Activated CD8-positive, alpha-beta T cell treated with anti-CD3 and anti-CD28 coated beads for 36 hours (primary cell): Measurements from ENCODE around the gene ATP13A1. TPM values are rescaled to one million over a fixed set of nuclear protein-coding genes. Genes with fewer than 3 reads are reported as not detected.
"Not testable (repeated sequence)": the region's sequence is repeated elsewhere in the genome, so short reads cannot be mapped to it uniquely, and the experiment has no call there.

ENCODE experiments used
- ATAC-seq: fragments of 200-7000 bp; cut with Tn5 transposase; one replicate; pipeline ENCODE4 v1.10.0; 2021; ENCODE audit warnings: mild to moderate bottlenecking, moderate library complexity
- CTCF ChIA-PET: fragments of 350-600 bp; sonication (Branson Sonifier 250); formaldehyde crosslinking; loops from one replicate; lab custom pipeline; 2021; ENCODE audit warnings: antibody characterized with exemption; lab: Charles Lee
- POLR2A ChIA-PET: fragments of 350-600 bp; sonication (Branson Sonifier 250); formaldehyde crosslinking; loops from one replicate; lab custom pipeline; 2021; ENCODE audit warnings: antibody characterized with exemption; lab: Charles Lee
- DNase-seq: peaks from one replicate; pipeline ENCODE4 v3.0.0-alpha.2; 2020
- H3K27ac Mint-ChIP-seq: one replicate; pipeline ENCODE4 v1.8.0; 2021; ENCODE audit warnings: mild to moderate bottlenecking, mixed read lengths
- H3K27me3 Mint-ChIP-seq: one replicate; pipeline ENCODE4 v1.8.0; 2021; ENCODE audit warnings: mixed read lengths
- H3K36me3 Mint-ChIP-seq: one replicate; pipeline ENCODE4 v1.8.0; 2021; ENCODE audit warnings: low read depth, mixed read lengths
- H3K4me1 Mint-ChIP-seq: one replicate; pipeline ENCODE4 v1.8.0; 2021; ENCODE audit warnings: low read depth, mixed read lengths
- H3K4me3 Mint-ChIP-seq: one replicate; pipeline ENCODE4 v1.8.0; 2021; ENCODE audit warnings: mild to moderate bottlenecking, moderate library complexity, mixed read lengths
- H3K9me3 Mint-ChIP-seq: one replicate; pipeline ENCODE4 v1.8.0; 2021; ENCODE audit warnings: mixed read lengths
- CTCF ChIP-seq: fragments of 200-600 bp; IDR thresholded peaks from one replicate; pipeline ENCODE4 v1.8.0; 2022; ENCODE audit warnings: antibody characterized with exemption, mild to moderate bottlenecking
- intact Hi-C: fragments of 100-400 bp; cut with micrococcal nuclease; formaldehyde crosslinking; loops from one replicate; pipeline ENCODE4 v1.10.0; 2022
- total RNA-seq, 2 experiments: library from RNA; stranded (reverse); gene quantifications; one replicate each; pipeline ENCODE4 v1.2.3, GENCODE V29; 2021

Gene ATP13A1
- total RNA-seq, 2 experiments from 2014 or later: 52.4 to 53.1 TPM

GRCh38 chr19:19674315-19674714 is 10.8 kb upstream of the ATP13A1 start:
- H3K36me3 Mint-ChIP-seq: peaks cover 96% of the 10 kb centered on the region
- POLR2A ChIA-PET: no interaction called here
- TF ChIP-seq CTCF: no peak
- CTCF ChIA-PET: no interaction called here
- H3K4me3 Mint-ChIP-seq: no peak overlapping the region
- ATAC-seq (no peak), DNase-seq (no peak)
- no peaks in the 10 kb centered on the region for H3K27me3 Mint-ChIP-seq
- peaks cover 35% of the 10 kb centered on the region for H3K4me1 Mint-ChIP-seq
- H3K27ac Mint-ChIP-seq: peak overlapping the region; percentile 61
- H3K9me3 Mint-ChIP-seq: peaks cover 43% of the 10 kb centered on the region
- intact Hi-C loops: no loop called here

GRCh38 chr19:19672816-19673215 is 9.3 kb upstream of the ATP13A1 start:
- ATAC-seq (no peak), DNase-seq (no peak)
- POLR2A ChIA-PET: interaction anchor here (0.9 to 1.1 kb wide), 2 partner anchors 12 to 59 kb away, joined by 3 to 6 read pairs; no protein-coding TSS in a partner anchor
- no peak for TF ChIP-seq CTCF
- Mint-ChIP-seq H3K9me3 (peaks cover 33% of the 10 kb centered on the region), H3K4me1 (peaks cover 37% of the 10 kb centered on the region), H3K4me3 (no peak overlapping the region), H3K27me3 (no peaks in the 10 kb centered on the region), H3K27ac (no peak overlapping the region), H3K36me3 (peaks cover 83% of the 10 kb centered on the region)
- intact Hi-C loops: no loop called here
- CTCF ChIA-PET: interaction anchor here (1.5 kb wide), 1 partner anchor 140 kb away, joined by 3 read pairs; no protein-coding TSS in a partner anchor

GRCh38 chr19:19670070-19670551 is 6.6 kb upstream of the ATP13A1 start:
- CTCF ChIA-PET: no interaction called here
- ATAC-seq (no peak), DNase-seq (peak; percentile 23)
- TF ChIP-seq CTCF: no peak
- peaks cover 13% of the 10 kb centered on the region for H3K9me3 Mint-ChIP-seq
- H3K36me3 Mint-ChIP-seq: peaks cover 66% of the 10 kb centered on the region
- H3K27me3 Mint-ChIP-seq: no peaks in the 10 kb centered on the region
- H3K4me3 Mint-ChIP-seq: peak overlapping the region; percentile 78
- H3K27ac Mint-ChIP-seq: peak overlapping the region; percentile 94
- intact Hi-C loops: no loop called here
- POLR2A ChIA-PET: interaction anchor here (0.9 to 3.5 kb wide), 9 partner anchors 16 to 198 kb away, joined by 3 to 18 read pairs (median 3); partner anchors contain the start of genes NDUFA13, TSSK6, ZNF253 and ZNF506
- H3K4me1 Mint-ChIP-seq: peaks cover 31% of the 10 kb centered on the region

GRCh38 chr19:19668230-19669012 is 4.9 kb upstream of the ATP13A1 start, which contains the start of gene ZNF101:
TSS of gene ZNF101 (plus strand) at chr19:19668839. CDS start at chr19:19668964, 125 bp downstream.
- peak; percentile 80 for ATAC-seq

GRCh38 chr19:19665420-19665948 is 2.0 kb upstream of the ATP13A1 start:
- ATAC-seq, H3K9me3 Mint-ChIP-seq, CTCF ChIA-PET, DNase-seq, H3K27me3 Mint-ChIP-seq: not testable (repeated sequence)
- Mint-ChIP-seq H3K4me3 (peak overlapping the region; percentile 21), H3K27ac (peak overlapping the region; percentile 46), H3K4me1 (peaks cover 33% of the 10 kb centered on the region), H3K36me3 (peaks cover 45% of the 10 kb centered on the region)
- POLR2A ChIA-PET: interaction anchor here (0.9 to 1.0 kb wide), 2 partner anchors 13 to 130 kb away, joined by 3 read pairs; no protein-coding TSS in a partner anchor
- intact Hi-C loops: loop anchor here (10.0 kb wide), 1 partner anchor 149 kb away; no protein-coding TSS in a partner anchor

More at GRCh38 chr19:19668230-19669012, 4.9 kb upstream of the ATP13A1 start, which contains the start of gene ZNF101:
- POLR2A ChIA-PET: interaction anchor here (0.6 to 3.5 kb wide), 27 partner anchors 10 to 233 kb away, joined by 3 to 18 read pairs (median 3); partner anchors contain the start of genes ZNF14, ZNF253, ZNF506 and ZNF93
- Mint-ChIP-seq H3K9me3 (peaks cover 8% of the 10 kb centered on the region), H3K27ac (peak within 1 kb of the TSS; percentile 94), H3K36me3 (peaks cover 51% of the 10 kb centered on the region), H3K27me3 (no peaks in the 10 kb centered on the region), H3K4me3 (peak within 1 kb of the TSS; percentile 78), H3K4me1 (peaks cover 24% of the 10 kb centered on the region)
- no peak for TF ChIP-seq CTCF
- intact Hi-C loops: loop anchor here (10.0 kb wide), 1 partner anchor 146 kb away; no protein-coding TSS in a partner anchor
- DNase-seq: peak; percentile 99
- CTCF ChIA-PET: interaction anchor here (2.3 kb wide), 1 partner anchor 136 kb away, joined by 9 read pairs; no protein-coding TSS in a partner anchor
